K562 (cell line): ENCODE results near the gene ZNF10. TPM values are rescaled to one million over a fixed set of nuclear protein-coding genes. Genes with fewer than 3 reads are reported as not detected.
A peak's percentile ranks its signal among the peaks of the same experiment; 100 is the strongest.

Experiments
- ATAC-seq: fragments of 200-7000 bp; cut with Tn5 transposase; 3 replicates; pipeline ENCODE4 v1.9.1; 2020; ENCODE audit warnings: moderate library complexity
- BruUV-seq: library from RNA; stranded (reverse); fragments of 400-500 nt; replicated peaks from 2 replicates; lab custom pipeline; 2021; lab: Mats Ljungman, UMichigan
- CTCF ChIA-PET: fragments of 300-600 bp; formaldehyde crosslinking; extraction: SDS; loops from one replicate; lab custom pipeline; 2021; ENCODE audit warnings: low intra/inter-chr PET ratio; lab: Yijun Ruan, JAX
- POLR2A ChIA-PET: fragments of 300-600, 350-650 bp; sonication (Branson Sonifier 250); formaldehyde crosslinking; extraction: SDS; loops from one replicate; lab custom pipeline; 2021; ENCODE audit warnings: antibody characterized with exemption, inconsistent platforms; lab: Yijun Ruan, JAX
- DNase-seq, 4 experiments: peaks; one replicate each; pipeline versions ENCODE4 v3.0.0 to v3.0.0-alpha.2; 2011 to 2018; ENCODE audit warnings: low spot score in 3 of 4, mixed read lengths in 3 of 4; ENCODE audit errors: extremely low read depth in 1 of 4
- FAIRE-seq: peaks from 2 replicates; lab custom pipeline; 2011; peaks lifted over from hg19 to GRCh38; lab: Jason Lieb, UNC
- H2AFZ ChIP-seq: 2 replicates; pipeline ENCODE4 v1.6.0; 2011; ENCODE audit warnings: low read depth, low read length, control low read depth, inconsistent platforms
- H3K27ac ChIP-seq: fragments of 200-600 bp; 3 replicates; pipeline ENCODE4 v1.8.0; 2011; ENCODE audit warnings: low read depth, mild to moderate bottlenecking, control low read depth, inconsistent platforms, low read length, moderate library complexity, mixed read lengths; ENCODE audit errors: extremely low read depth
- H3K27me3 ChIP-seq, 2 experiments: fragments of 300-600 bp in 1 of 2; 2 replicates in 1 of 2; 3 replicates in 1 of 2; pipeline versions ENCODE4 v1.6.0 to v1.8.0; 2011; ENCODE audit warnings: inconsistent platforms in 2 of 2, low read length in 2 of 2, mild to moderate bottlenecking in 1 of 2, mixed read lengths in 1 of 2, moderate library complexity in 1 of 2; ENCODE audit not compliant: control insufficient read depth in 2 of 2, insufficient read depth in 2 of 2
- H3K36me3 ChIP-seq: fragments of 300-600 bp; 3 replicates; pipeline ENCODE4 v1.8.0; 2011; ENCODE audit warnings: mild to moderate bottlenecking, low read length, inconsistent platforms; ENCODE audit not compliant: control insufficient read depth, insufficient read depth
- H3K4me1 ChIP-seq, 2 experiments: fragments of 200-600 bp in 1 of 2; replicated peaks in 1 of 2; 2 replicates in 1 of 2; 3 replicates in 1 of 2; pipeline versions ENCODE4 v1.5.1 to v1.8.0; 2011; ENCODE audit warnings: inconsistent platforms in 2 of 2, low read length in 2 of 2, mild to moderate bottlenecking in 1 of 2, mixed read lengths in 1 of 2, moderate library complexity in 1 of 2; ENCODE audit not compliant: control insufficient read depth in 2 of 2, insufficient read depth in 2 of 2
- H3K4me2 ChIP-seq: 2 replicates; pipeline ENCODE4 v1.6.1; 2011; ENCODE audit warnings: low read length, control low read depth, inconsistent platforms, mixed read lengths; ENCODE audit not compliant: insufficient read depth
- H3K4me3 ChIP-seq: fragments of 200-600 bp; sonication (generic), shearing (Covaris generic); 2 replicates; pipeline ENCODE4 v1.5.1; 2016; ENCODE audit warnings: control low read depth, inconsistent platforms
- H3K79me2 ChIP-seq: fragments of 200-600 bp; 3 replicates; pipeline ENCODE4 v1.8.0; 2011; ENCODE audit warnings: low read length, inconsistent platforms; ENCODE audit not compliant: control insufficient read depth, insufficient read depth
- H3K9ac ChIP-seq, 2 experiments: 2 replicates each; pipeline versions ENCODE4 v1.6.0 to v1.6.1; 2011; ENCODE audit warnings: low read depth in 2 of 2, low read length in 2 of 2, control low read depth in 1 of 2, inconsistent platforms in 1 of 2, mild to moderate bottlenecking in 1 of 2, mixed read lengths in 1 of 2; ENCODE audit not compliant: insufficient read depth in 1 of 2
- H3K9me1 ChIP-seq: one replicate; pipeline ENCODE4 v1.6.0; 2011; ENCODE audit warnings: inconsistent platforms, mild to moderate bottlenecking, low read length, moderate library complexity; ENCODE audit not compliant: control insufficient read depth, insufficient read depth
- H3K9me3 ChIP-seq: replicated peaks from 2 replicates; pipeline ENCODE4 v1.5.1; 2011; ENCODE audit warnings: low read depth, low read length, inconsistent platforms; ENCODE audit not compliant: control insufficient read depth, insufficient read depth
- H4K20me1 ChIP-seq: replicated peaks from 2 replicates; pipeline ENCODE4 v1.6.1; 2011; ENCODE audit warnings: low read length, inconsistent platforms, mixed read lengths; ENCODE audit not compliant: control insufficient read depth, insufficient read depth
- RFX7 ChIP-seq: fragments of 250-450 bp; sonication (Bioruptor Pico); IDR thresholded peaks from 2 replicates; pipeline ENCODE4 v1.5.1; 2021; ENCODE audit warnings: mild to moderate bottlenecking
- SMARCA5 ChIP-seq: fragments of 450-650 bp; IDR thresholded peaks from 2 replicates; pipeline ENCODE4 v1.6.1; 2016
- ZNF75A ChIP-seq: fragments of 450-650 bp; formaldehyde crosslinking; IDR thresholded peaks from 2 replicates; pipeline ENCODE4 v1.4.0; 2020; ENCODE audit warnings: mild to moderate bottlenecking
- WGBS: fragments of 100-300 bp; shearing (Covaris generic); methylation state at CpG from one replicate; pipeline ENCODE4 v1.1.6; 2016; ENCODE audit warnings: low coverage, mixed read lengths; ENCODE audit not compliant: insufficient coverage; ENCODE audit errors: missing lambda C conversion rate; 5-methylcytosine and 5-hydroxymethylcytosine counted together
- in situ Hi-C: fragments of 300-500 bp; cut with MboI; formaldehyde crosslinking; loops from 4 replicates; pipeline ENCODE4 v1.15.0; 2018; ENCODE audit warnings: inconsistent platforms, mixed read lengths
- intact Hi-C: fragments of 100-400 bp; cut with micrococcal nuclease; formaldehyde crosslinking; loops from 2 replicates; pipeline ENCODE4 v1.14.2; 2022
- polyA plus RNA-seq, 8 experiments: library from polyadenylated mRNA; depleted of rRNA in 4 of 8; stranded (reverse) in 5 of 8; unstranded in 3 of 8; fragments of >200 nt; fragmentation: Nextera tagmentation in 2 of 8; fragmentation: Illumina TruSeq in 1 of 8; extraction: Ambion mirVana in 2 of 8; extraction: Trizol in 1 of 8; gene quantifications; 2 replicates each; pipeline versions ENCODE4 v1.2.1 to v1.2.3, GENCODE V29; 2011 to 2014; ENCODE audit warnings: inconsistent platforms in 1 of 8, missing spikeins in 1 of 8
- total RNA-seq, 7 experiments: library from RNA; depleted of rRNA in 6 of 7; stranded (reverse); fragments of >200 nt in 6 of 7; fragmentation: Illumina TruSeq in 2 of 7; extraction: Trizol in 2 of 7; gene quantifications; 2 replicates each; pipeline versions ENCODE4 v1.2.1 to v1.2.3, GENCODE V29; 2011 to 2021; ENCODE audit warnings: low replicate concordance in 1 of 7
- TF ChIP-seq, protein P1 (sequence below): sonication (generic); formaldehyde crosslinking; IDR thresholded peaks from 2 replicates; pipeline ENCODE4 v1.8.1; 2022; ENCODE audit warnings: missing genetic modification reagents
- TF ChIP-seq, protein P2 (sequence below), 2 experiments: fragments of 450-650 bp in 1 of 2; sonication (generic) in 1 of 2; formaldehyde crosslinking in 1 of 2; IDR thresholded peaks; 2 replicates each; pipeline versions ENCODE4 v1.7.1 to v1.9.0; 2016 to 2022; ENCODE audit warnings: inconsistent platforms in 1 of 2, mild to moderate bottlenecking in 1 of 2, missing genetic modification reagents in 1 of 2

ZNF10 gene
- total and polyA plus RNA-seq, 9 of the 15 experiments (the other 6 are each of a cell fraction or from before 2014, with no cell fraction given): 3.5 to 5.8 (median 4.9) TPM

DNA sequence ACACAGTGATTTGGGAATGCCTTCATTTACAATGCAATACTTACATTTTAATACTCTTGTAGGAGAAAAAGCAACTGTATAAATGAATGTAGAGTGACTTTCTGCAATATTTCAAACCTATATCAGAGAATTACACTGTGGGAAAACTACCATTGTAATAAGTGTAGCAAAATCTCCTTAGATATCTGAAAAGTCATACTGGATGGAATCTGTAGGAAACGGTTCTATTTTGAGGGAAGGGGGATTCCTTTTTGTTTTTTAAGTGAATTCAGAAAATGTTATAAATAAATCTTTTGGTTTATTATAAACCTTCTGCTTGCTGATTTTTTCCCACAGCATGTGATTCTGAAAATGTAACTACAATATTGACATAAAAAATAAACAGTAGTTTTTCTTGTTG is 23.3 kb upstream of the ZNF10 start:
- no peaks in the 10 kb centered on the region for H3K27me3 ChIP-seq
- H3K4me3 ChIP-seq: no peak overlapping the region
- FAIRE-seq (no peak), DNase-seq (no peak)
- 22% methylated on average over 1 of the region's 1 CpG for WGBS
- TF ChIP-seq RFX7 (CRISPR knock-in tag) (no peak), SMARCA5 (no peak), ZNF75A (CRISPR knock-in tag) (peak; percentile 94)
- TF ChIP-seq, protein P1, sequence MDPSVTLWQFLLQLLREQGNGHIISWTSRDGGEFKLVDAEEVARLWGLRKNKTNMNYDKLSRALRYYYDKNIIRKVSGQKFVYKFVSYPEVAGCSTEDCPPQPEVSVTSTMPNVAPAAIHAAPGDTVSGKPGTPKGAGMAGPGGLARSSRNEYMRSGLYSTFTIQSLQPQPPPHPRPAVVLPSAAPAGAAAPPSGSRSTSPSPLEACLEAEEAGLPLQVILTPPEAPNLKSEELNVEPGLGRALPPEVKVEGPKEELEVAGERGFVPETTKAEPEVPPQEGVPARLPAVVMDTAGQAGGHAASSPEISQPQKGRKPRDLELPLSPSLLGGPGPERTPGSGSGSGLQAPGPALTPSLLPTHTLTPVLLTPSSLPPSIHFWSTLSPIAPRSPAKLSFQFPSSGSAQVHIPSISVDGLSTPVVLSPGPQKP (CRISPR knock-in tag): no peak
- TF ChIP-seq, protein P2, sequence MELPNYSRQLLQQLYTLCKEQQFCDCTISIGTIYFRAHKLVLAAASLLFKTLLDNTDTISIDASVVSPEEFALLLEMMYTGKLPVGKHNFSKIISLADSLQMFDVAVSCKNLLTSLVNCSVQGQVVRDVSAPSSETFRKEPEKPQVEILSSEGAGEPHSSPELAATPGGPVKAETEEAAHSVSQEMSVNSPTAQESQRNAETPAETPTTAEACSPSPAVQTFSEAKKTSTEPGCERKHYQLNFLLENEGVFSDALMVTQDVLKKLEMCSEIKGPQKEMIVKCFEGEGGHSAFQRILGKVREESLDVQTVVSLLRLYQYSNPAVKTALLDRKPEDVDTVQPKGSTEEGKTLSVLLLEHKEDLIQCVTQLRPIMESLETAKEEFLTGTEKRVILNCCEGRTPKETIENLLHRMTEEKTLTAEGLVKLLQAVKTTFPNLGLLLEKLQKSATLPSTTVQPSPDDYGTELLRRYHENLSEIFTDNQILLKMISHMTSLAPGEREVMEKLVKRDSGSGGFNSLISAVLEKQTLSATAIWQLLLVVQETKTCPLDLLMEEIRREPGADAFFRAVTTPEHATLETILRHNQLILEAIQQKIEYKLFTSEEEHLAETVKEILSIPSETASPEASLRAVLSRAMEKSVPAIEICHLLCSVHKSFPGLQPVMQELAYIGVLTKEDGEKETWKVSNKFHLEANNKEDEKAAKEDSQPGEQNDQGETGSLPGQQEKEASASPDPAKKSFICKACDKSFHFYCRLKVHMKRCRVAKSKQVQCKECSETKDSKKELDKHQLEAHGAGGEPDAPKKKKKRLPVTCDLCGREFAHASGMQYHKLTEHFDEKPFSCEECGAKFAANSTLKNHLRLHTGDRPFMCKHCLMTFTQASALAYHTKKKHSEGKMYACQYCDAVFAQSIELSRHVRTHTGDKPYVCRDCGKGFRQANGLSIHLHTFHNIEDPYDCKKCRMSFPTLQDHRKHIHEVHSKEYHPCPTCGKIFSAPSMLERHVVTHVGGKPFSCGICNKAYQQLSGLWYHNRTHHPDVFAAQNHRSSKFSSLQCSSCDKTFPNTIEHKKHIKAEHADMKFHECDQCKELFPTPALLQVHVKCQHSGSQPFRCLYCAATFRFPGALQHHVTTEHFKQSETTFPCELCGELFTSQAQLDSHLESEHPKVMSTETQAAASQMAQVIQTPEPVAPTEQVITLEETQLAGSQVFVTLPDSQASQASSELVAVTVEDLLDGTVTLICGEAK (IDR thresholded peaks at IDR 0.05): no peak
- TF ChIP-seq, protein P2 (CRISPR knock-in tag; IDR thresholded peaks at IDR 0.05): no peak
- TF ChIP-seq, all 486 proteins: peak for 1
- ChIA-PET POLR2A (no interaction called here), CTCF (no interaction called here)
- intact Hi-C loops: no loop called here
- Histone ChIP-seq H3K79me2 (no peaks in the 10 kb centered on the region), H2AFZ (no peak overlapping the region), H3K9ac (no peak overlapping the region), H3K27ac (no peak overlapping the region), H3K36me3 (peaks cover 15% of the 10 kb centered on the region; the same call in 2 of the 3 replicates), H4K20me1 (no peaks in the 10 kb centered on the region), H3K9me1 (no peaks in the 10 kb centered on the region), H3K9me3 (peaks cover 30% of the 10 kb centered on the region), H3K4me2 (no peak overlapping the region), H3K4me1 (no peaks in the 10 kb centered on the region)
- in situ Hi-C loops: no loop called here
- BruUV-seq: no TSS peak
- no peak for ATAC-seq
